Neuron (in vitro differentiated cells): Measurements from ENCODE around the gene SV2C.

Source experiments
- H2AFZ ChIP-seq: one replicate; pipeline ENCODE4 v1.6.1; 2013; ENCODE audit warnings: low read depth, mild to moderate bottlenecking, inconsistent platforms, low read length, moderate library complexity
- H3K27me3 ChIP-seq: one replicate; pipeline ENCODE4 v1.6.1; 2013; ENCODE audit warnings: low read length; ENCODE audit not compliant: insufficient read depth
- H3K36me3 ChIP-seq: one replicate; pipeline ENCODE4 v1.6.1; 2013; ENCODE audit warnings: low read length; ENCODE audit not compliant: insufficient read depth
- H3K4me1 ChIP-seq: one replicate; pipeline ENCODE4 v1.6.1; 2013; ENCODE audit warnings: low read length; ENCODE audit not compliant: insufficient read depth
- H3K4me3 ChIP-seq: 2 replicates; pipeline ENCODE4 v1.5.1; 2013; ENCODE audit warnings: mild to moderate bottlenecking, low read length, moderate library complexity
- H3K9me3 ChIP-seq: one replicate; pipeline ENCODE4 v1.6.1; 2013; ENCODE audit warnings: low read length

SV2C gene

DNA sequence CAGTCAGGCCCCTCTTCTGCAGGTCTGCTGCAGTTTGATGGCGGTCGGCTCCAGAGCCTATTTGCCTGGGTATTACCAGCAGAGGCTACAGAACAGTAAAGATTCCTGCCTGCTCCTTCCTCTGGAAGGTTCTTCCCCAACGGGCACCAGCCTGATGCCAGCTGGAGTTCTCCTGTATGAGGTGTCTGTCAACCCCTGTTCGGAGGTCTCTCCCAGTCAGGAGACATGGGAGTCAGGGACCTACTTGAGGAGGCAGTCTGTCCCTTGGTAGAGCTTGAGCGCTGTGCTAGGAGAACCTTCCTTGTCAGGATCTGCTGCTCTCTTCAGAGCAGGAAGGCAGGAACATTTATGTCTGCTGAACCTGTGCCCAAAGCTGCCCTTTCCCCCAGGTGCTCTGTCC lies 181.5 kb downstream of the SV2C start:
- Histone ChIP-seq H3K4me3 (no peak overlapping the region), H3K36me3 (no peaks in the 10 kb centered on the region), H3K4me1 (peaks cover under 1% of the 10 kb centered on the region), H2AFZ (no peak overlapping the region), H3K9me3 (no peaks in the 10 kb centered on the region), H3K27me3 (no peaks in the 10 kb centered on the region)

DNA sequence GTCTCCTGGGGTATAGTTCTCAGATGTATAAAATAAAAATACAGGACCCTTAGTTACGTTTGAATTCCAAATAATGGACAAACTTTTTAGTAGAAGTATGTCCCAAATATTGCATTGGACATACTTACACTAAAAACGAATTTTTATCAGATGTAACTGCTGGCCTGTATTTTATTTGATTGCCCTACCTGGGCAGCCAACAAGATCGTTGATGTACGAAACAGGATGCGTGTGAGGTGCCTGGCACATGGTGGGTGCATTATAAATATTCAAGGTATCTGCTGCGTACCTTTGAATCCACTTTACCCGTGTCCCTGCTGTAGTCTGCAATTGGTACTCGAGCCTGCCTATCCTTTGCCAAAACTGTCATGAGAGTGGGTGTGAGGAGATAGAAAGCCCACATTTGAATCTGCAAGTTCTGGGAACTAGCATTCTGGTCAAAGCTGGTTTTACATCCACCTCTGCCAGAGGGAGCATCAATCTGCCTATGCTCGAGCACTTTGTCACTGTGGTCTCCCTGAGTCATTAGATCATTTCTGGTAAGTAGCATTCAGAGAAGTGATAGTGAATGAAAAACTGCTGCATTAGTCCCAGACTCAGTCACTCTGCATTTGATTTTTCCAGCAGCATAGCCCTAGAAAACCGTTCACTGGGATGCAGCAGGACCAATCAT lies 186.2 kb downstream of the SV2C start:
- no peaks in the 10 kb centered on the region for H3K9me3 ChIP-seq
- H2AFZ ChIP-seq, result no peak overlapping the region
- no peaks in the 10 kb centered on the region for H3K36me3 ChIP-seq
- H3K4me1 ChIP-seq, result peaks cover 36% of the 10 kb centered on the region
- no peak overlapping the region for H3K4me3 ChIP-seq
- H3K27me3 ChIP-seq, result no peaks in the 10 kb centered on the region

DNA sequence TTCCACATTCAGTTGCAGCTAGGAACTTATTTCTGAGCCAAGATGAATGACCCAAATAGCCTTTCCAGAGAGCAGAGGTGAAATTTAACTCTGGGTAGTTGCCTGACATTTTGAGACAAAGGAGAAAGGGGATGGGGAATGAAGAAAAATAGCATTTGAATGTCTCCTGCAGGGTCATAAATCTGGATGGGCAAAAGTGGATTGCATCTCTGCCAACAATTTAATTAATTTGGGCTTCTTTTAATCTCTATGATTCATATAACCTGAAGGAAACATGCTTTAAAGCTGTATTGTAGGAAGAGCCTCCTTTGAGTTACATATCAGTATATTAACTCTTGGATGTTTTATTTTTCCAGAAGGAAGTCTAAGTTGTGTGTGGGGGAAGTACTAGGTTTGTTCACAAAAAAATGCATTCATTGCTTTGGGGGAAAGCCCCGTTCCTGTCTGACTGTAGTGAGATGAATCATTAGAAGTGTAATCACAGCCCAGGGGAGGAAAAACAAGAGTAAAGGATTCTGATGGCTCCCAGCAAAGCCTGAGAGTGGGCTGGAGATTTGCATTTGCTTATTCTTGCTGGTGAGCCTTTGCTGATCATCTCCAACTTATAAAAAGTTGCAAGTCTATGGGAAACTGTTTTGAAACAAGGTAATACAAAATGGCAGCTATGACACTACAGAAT lies 186.9 kb downstream of the SV2C start:
- no peaks in the 10 kb centered on the region for H3K36me3 ChIP-seq
- no peaks in the 10 kb centered on the region for H3K27me3 ChIP-seq
- H2AFZ ChIP-seq, result no peak overlapping the region
- H3K4me3 ChIP-seq, result no peak overlapping the region
- H3K4me1 ChIP-seq, result peaks cover 39% of the 10 kb centered on the region
- H3K9me3 ChIP-seq, result no peaks in the 10 kb centered on the region

- Histone ChIP-seq H3K4me1 (peaks cover 39% of the 10 kb centered on the region), H3K9me3 (no peaks in the 10 kb centered on the region), H3K36me3 (no peaks in the 10 kb centered on the region), H2AFZ (no peak overlapping the region), H3K4me3 (no peak overlapping the region), H3K27me3 (no peaks in the 10 kb centered on the region)
Measured at GRCh38 chr5:76271836-76272235, 188.7 kb downstream of the SV2C start.

- Histone ChIP-seq H3K4me3 (no peak overlapping the region), H3K9me3 (no peaks in the 10 kb centered on the region), H3K36me3 (no peaks in the 10 kb centered on the region), H3K4me1 (peaks cover 39% of the 10 kb centered on the region), H2AFZ (no peak overlapping the region), H3K27me3 (no peaks in the 10 kb centered on the region)
Measured at GRCh38 chr5:76273206-76273885, 190.2 kb downstream of the SV2C start.

- no peak overlapping the region for H3K4me3 ChIP-seq
Measured at GRCh38 chr5:76274571-76274970, 191.4 kb downstream of the SV2C start.

GRCh38 chr5:76277736-76278135 lies 194.6 kb downstream of the SV2C start:
- Histone ChIP-seq H3K9me3 (no peaks in the 10 kb centered on the region), H2AFZ (no peak overlapping the region), H3K4me3 (no peak overlapping the region), H3K4me1 (peaks cover 18% of the 10 kb centered on the region), H3K27me3 (no peaks in the 10 kb centered on the region), H3K36me3 (no peaks in the 10 kb centered on the region)

More at GRCh38 chr5:76274571-76274970, 191.4 kb downstream of the SV2C start:
- H3K9me3 ChIP-seq, result no peaks in the 10 kb centered on the region
- no peaks in the 10 kb centered on the region for H3K27me3 ChIP-seq
- H2AFZ ChIP-seq, result no peak overlapping the region
- H3K36me3 ChIP-seq, result no peaks in the 10 kb centered on the region
- H3K4me1 ChIP-seq, result peaks cover 39% of the 10 kb centered on the region

DNA sequence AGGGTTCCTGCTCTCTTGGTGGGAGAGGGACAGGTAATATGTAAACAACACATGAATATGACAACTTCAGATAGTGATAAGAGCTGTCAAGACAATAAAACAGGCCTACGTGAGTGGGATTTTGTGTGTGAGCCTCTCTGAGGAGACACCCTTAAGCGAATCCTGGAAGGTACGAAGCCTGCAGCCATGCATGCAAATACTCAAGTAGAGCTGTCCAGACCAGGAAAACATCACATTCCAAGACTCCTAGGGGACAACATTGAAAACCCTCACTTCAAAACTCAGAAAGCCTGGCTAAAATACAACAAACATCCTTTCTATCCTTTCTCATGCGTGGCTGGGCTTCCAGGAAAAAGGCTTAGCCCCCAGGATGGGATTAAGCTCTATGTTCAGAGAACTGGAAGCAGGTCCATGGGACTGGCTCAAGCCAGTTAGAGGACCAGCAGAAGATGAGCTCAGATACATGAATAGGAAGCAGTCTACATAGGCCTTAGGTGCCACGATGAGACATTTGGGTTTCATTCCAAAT lies 195.1 kb downstream of the SV2C start:
- H3K27me3 ChIP-seq, result no peaks in the 10 kb centered on the region
- H3K4me3 ChIP-seq, result no peak overlapping the region
- H2AFZ ChIP-seq, result no peak overlapping the region
- no peaks in the 10 kb centered on the region for H3K36me3 ChIP-seq
- H3K9me3 ChIP-seq, result no peaks in the 10 kb centered on the region
- peaks cover 14% of the 10 kb centered on the region for H3K4me1 ChIP-seq

DNA sequence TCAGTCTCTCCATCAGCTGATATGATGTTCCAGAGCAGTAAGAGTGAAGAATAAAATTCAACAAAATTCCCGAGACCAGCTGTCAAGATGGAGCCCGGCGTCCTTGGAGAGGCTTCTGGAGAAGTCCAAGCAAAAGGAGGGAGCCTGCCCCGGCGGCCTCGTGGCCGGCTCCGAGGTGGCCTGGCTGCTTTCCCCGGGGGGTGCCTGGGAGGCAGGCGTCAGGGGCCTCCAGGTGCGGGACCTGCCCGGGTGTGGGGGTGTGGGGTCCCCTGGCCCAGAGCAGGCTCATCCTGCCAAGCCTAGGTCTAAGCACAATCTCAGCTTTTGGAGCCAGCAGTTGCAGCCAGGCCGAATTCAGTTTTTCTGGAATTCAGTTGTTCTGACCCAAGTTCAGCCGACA lies 197.3 kb downstream of the SV2C start:
- H3K27me3 ChIP-seq, result no peaks in the 10 kb centered on the region
- H3K9me3 ChIP-seq, result no peaks in the 10 kb centered on the region
- H3K4me1 ChIP-seq, result no peaks in the 10 kb centered on the region
- no peaks in the 10 kb centered on the region for H3K36me3 ChIP-seq
- H3K4me3 ChIP-seq, result no peak overlapping the region
- H2AFZ ChIP-seq, result no peak overlapping the region

DNA sequence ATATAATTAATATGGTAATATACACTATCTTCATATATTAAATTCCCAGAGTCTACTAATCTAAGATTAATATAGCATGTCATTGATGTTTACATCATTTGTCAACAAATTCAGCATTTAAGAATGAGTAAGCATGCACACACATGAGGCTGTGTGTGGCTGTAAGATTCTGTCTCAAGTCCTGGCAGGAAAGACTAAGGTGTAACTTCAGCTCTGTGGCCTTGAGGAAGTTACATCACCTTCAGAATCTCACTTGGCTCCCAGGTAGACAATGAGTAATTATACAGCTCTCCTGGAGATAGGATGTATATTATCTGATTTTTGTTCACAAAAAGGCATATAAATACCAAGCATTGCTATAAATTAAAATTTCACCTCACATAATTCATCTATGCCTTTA lies 200.5 kb downstream of the SV2C start:
- Histone ChIP-seq H3K27me3 (no peaks in the 10 kb centered on the region), H3K36me3 (no peaks in the 10 kb centered on the region), H2AFZ (no peak overlapping the region), H3K9me3 (no peaks in the 10 kb centered on the region), H3K4me3 (no peak overlapping the region), H3K4me1 (no peaks in the 10 kb centered on the region)

- no peaks in the 10 kb centered on the region for H3K4me1 ChIP-seq
- H2AFZ ChIP-seq, result no peak overlapping the region
Measured at GRCh38 chr5:76289692-76290091, 206.5 kb downstream of the SV2C start.

GRCh38 chr5:76290321-76290757 lies 207.2 kb downstream of the SV2C start:
- H3K36me3 ChIP-seq, result no peaks in the 10 kb centered on the region
- H3K4me3 ChIP-seq, result no peak overlapping the region
- H2AFZ ChIP-seq, result no peak overlapping the region
- H3K9me3 ChIP-seq, result no peaks in the 10 kb centered on the region
- H3K27me3 ChIP-seq, result no peaks in the 10 kb centered on the region
- no peaks in the 10 kb centered on the region for H3K4me1 ChIP-seq

More at GRCh38 chr5:76289692-76290091, 206.5 kb downstream of the SV2C start:
- no peak overlapping the region for H3K4me3 ChIP-seq
- H3K27me3 ChIP-seq, result no peaks in the 10 kb centered on the region
- no peaks in the 10 kb centered on the region for H3K9me3 ChIP-seq
- H3K36me3 ChIP-seq, result no peaks in the 10 kb centered on the region
